ENCODE measurements around the gene HSPB6.

Gene HSPB6

DNA sequence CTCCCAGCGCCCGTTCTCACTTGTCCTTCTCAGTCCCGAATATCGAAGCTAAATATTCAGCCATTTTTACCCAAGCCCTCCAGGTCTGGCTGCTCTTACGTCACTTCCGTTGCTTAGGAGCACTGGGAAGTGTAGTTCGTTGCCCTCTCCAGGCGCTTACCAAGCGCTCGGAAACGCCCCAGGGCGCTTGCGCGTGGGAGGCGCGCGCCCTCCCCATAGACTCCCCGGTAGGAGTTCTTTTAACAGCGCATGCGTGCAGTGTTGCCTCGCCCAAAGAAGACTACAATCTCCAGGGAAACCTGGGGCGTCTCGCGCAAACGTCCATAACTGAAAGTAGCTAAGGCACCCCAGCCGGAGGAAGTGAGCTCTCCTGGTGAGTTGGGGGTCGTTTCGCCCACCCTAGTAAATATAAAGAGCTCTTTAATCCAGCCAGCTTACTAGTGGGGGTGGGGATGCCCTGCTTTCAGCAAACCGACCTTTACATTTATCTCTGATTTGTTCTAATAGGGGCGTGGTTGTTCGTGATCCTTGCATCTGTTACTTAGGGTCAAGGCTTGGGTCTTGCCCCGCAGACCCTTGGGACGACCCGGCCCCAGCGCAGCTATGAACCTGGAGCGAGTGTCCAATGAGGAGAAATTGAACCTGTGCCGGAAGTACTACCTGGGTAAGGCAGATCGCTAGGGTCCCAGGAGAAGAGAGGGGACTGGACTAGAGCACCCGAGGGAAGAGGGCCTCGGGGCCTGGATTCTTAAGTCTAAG lies 11.3 kb downstream of the HSPB6 start, which contains the start of the genes PSENEN and U2AF1L4:
Gene PSENEN (plus strand): TSS at position 324 of the 759 bp plus-strand sequence. CDS start 280 bp downstream, at position 604.
Gene U2AF1L4 (minus strand): TSS at position 91 of the 759 bp plus-strand sequence. CDS start 27 bp downstream, at position 64.
- peaks cover 2% of the 10 kb centered on the region for H3K36me3 Mint-ChIP-seq
- no peaks in the 10 kb centered on the region for H3K27me3 Mint-ChIP-seq
- peak within 1 kb of the TSS; percentile 97 for H3K27ac Mint-ChIP-seq
- H3K4me3 Mint-ChIP-seq: peak within 1 kb of the TSS; percentile 91
- no peaks in the 10 kb centered on the region for H3K9me3 Mint-ChIP-seq
- H3K4me1 Mint-ChIP-seq: peaks cover 70% of the 10 kb centered on the region

- H3K27ac Mint-ChIP-seq: peak overlapping the region; percentile 97
- H3K27me3 Mint-ChIP-seq: no peaks in the 10 kb centered on the region
- no peaks in the 10 kb centered on the region for H3K9me3 Mint-ChIP-seq
- H3K4me3 Mint-ChIP-seq: peak overlapping the region; percentile 91
- peaks cover 2% of the 10 kb centered on the region for H3K36me3 Mint-ChIP-seq
- H3K4me1 Mint-ChIP-seq: peaks cover 70% of the 10 kb centered on the region
These were observed 12.2 kb downstream of the HSPB6 start for GRCh38 chr19:35744430-35745327.

GRCh38 chr19:35743640-35744429 lies 13.0 kb downstream of the HSPB6 start:
- Mint-ChIP-seq H3K9me3 (no peaks in the 10 kb centered on the region), H3K27me3 (no peaks in the 10 kb centered on the region), H3K27ac (peak overlapping the region; percentile 97), H3K4me1 (peaks cover 65% of the 10 kb centered on the region), H3K36me3 (peaks cover 2% of the 10 kb centered on the region), H3K4me3 (peak overlapping the region; percentile 91)

GRCh38 chr19:35742121-35742724 lies 14.6 kb downstream of the HSPB6 start, which contains the start of gene IGFLR1:
Gene IGFLR1 (minus strand): TSS chr19:35742452. CDS start chr19:35741180, 1,272 bp downstream.
- peak within 1 kb of the TSS; percentile 99 for H3K27ac Mint-ChIP-seq
- no peaks in the 10 kb centered on the region for H3K9me3 Mint-ChIP-seq
- peak within 1 kb of the TSS; percentile 89 for H3K4me3 Mint-ChIP-seq
- H3K4me1 Mint-ChIP-seq: peaks cover 60% of the 10 kb centered on the region
- no peaks in the 10 kb centered on the region for H3K27me3 Mint-ChIP-seq
- H3K36me3 Mint-ChIP-seq: peaks cover 2% of the 10 kb centered on the region

DNA sequence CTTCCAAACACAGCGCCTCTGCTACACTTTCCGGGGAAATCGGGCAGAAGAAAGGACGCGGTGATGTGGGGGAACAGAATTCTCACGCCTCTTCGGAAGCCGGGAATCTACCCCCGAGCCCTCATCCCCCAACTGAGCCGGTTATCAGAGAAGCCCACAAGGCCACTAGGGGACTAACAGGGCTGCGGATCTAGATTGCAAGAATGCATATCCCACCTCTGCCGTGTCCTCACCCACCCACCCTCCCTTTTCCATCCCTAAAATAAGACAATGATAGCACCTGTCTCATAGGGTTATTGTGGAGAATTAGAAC lies 15.7 kb downstream of the HSPB6 start:
- Mint-ChIP-seq H3K9me3 (no peaks in the 10 kb centered on the region), H3K4me1 (peaks cover 63% of the 10 kb centered on the region), H3K36me3 (peaks cover 2% of the 10 kb centered on the region), H3K27ac (peak overlapping the region; percentile 93), H3K27me3 (no peaks in the 10 kb centered on the region), H3K4me3 (peak overlapping the region; percentile 90)

DNA sequence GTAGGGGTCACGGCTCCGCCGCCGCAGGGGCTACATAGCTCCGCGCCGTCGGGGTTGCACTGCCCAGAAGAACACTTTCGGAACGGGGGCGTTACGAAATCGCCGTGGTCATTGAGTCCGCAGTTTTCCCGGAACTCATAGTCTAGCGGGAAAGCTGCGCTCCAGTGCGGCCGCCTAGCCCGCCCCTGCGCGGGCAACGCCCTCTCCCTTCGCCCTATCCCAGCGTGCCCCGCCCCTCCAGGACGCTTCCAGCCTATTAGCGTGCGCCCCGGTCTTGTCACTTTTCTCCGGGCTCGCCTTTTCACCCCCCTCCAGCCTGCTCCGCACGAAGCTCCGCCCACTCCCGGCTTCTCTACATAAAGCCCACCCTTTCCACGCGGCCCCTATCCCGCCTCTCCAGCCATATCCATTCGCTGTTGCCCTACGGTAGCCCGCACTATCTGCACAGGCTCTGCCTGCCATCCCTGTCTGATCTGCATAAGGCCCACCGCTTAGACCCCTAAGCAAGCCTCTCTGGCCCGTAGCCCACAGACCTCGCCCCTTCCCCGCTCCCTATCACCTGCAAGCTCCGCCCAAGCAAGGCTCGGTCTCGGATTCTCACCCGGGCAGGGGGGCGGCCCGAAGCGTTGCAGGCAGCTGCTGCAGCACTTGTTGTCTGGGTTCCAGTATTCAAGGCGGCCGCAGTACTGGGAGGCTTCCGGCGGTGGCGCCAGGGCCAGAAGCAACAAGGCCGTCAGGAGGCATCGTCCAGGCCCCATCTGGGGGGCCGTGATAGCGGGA lies 16.2 kb downstream of the HSPB6 start:
- Mint-ChIP-seq H3K4me3 (peak overlapping the region; percentile 90), H3K4me1 (peaks cover 60% of the 10 kb centered on the region), H3K27ac (peak overlapping the region; percentile 93), H3K9me3 (no peaks in the 10 kb centered on the region), H3K27me3 (no peaks in the 10 kb centered on the region), H3K36me3 (peaks cover 3% of the 10 kb centered on the region)

- no peaks in the 10 kb centered on the region for H3K9me3 Mint-ChIP-seq
- no peaks in the 10 kb centered on the region for H3K27me3 Mint-ChIP-seq
- peaks cover 4% of the 10 kb centered on the region for H3K36me3 Mint-ChIP-seq
- H3K4me3 Mint-ChIP-seq: peak overlapping the region; percentile 90
- H3K27ac Mint-ChIP-seq: no peak overlapping the region
- peaks cover 60% of the 10 kb centered on the region for H3K4me1 Mint-ChIP-seq
These were observed 16.8 kb downstream of the HSPB6 start for GRCh38 chr19:35740108-35740422.

DNA sequence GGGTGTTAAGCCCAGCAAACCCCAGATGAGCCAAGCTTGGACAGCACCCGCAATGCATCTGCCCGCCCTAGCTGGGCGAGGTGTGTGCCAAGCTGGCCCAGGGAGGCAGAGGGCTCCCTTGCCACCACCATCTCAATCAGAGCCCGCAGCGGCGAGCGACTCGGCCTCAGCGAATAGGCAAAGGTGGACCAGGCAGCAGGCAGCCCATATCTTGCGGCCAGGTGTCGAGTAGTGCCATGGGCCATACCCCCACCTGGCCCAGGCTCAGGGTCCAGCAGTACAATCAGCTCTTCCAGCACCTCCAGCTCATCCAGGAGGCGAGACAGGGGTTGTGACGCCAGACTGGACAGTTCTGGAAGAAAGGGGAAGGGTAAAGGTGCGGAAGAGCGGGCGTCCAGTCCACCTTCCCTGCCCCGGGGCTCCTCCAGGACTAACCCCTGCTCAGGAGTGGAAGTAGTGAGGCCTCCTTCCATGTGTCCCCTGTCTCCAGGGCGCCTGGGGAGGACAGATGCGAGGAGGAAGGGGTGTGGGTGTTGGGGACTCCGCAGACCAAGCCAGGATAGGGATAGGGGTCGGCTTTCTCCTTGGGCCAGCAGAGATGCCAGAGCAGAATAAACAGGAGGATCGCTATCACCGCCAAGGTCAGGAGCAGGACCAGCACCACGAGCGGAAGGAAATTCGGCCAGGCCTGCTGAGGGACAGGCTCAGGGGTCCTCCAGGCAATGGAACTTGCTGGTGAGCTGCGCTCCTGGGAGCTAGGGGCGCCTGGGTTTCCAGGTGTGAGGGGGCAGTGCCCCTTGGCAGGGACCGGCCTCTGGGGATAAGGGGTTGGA lies 17.3 kb downstream of the HSPB6 start:
- no peaks in the 10 kb centered on the region for H3K9me3 Mint-ChIP-seq
- no peaks in the 10 kb centered on the region for H3K27me3 Mint-ChIP-seq
- H3K4me3 Mint-ChIP-seq: peak overlapping the region; percentile 90
- H3K36me3 Mint-ChIP-seq: peaks cover 4% of the 10 kb centered on the region
- H3K4me1 Mint-ChIP-seq: peaks cover 59% of the 10 kb centered on the region
- H3K27ac Mint-ChIP-seq: peak overlapping the region; percentile 81

- Mint-ChIP-seq H3K27ac (no peak overlapping the region), H3K9me3 (no peaks in the 10 kb centered on the region), H3K27me3 (no peaks in the 10 kb centered on the region), H3K36me3 (peaks cover 4% of the 10 kb centered on the region), H3K4me1 (peaks cover 59% of the 10 kb centered on the region), H3K4me3 (no peak overlapping the region)
These were observed 18.0 kb downstream of the HSPB6 start for GRCh38 chr19:35738887-35739229.

DNA sequence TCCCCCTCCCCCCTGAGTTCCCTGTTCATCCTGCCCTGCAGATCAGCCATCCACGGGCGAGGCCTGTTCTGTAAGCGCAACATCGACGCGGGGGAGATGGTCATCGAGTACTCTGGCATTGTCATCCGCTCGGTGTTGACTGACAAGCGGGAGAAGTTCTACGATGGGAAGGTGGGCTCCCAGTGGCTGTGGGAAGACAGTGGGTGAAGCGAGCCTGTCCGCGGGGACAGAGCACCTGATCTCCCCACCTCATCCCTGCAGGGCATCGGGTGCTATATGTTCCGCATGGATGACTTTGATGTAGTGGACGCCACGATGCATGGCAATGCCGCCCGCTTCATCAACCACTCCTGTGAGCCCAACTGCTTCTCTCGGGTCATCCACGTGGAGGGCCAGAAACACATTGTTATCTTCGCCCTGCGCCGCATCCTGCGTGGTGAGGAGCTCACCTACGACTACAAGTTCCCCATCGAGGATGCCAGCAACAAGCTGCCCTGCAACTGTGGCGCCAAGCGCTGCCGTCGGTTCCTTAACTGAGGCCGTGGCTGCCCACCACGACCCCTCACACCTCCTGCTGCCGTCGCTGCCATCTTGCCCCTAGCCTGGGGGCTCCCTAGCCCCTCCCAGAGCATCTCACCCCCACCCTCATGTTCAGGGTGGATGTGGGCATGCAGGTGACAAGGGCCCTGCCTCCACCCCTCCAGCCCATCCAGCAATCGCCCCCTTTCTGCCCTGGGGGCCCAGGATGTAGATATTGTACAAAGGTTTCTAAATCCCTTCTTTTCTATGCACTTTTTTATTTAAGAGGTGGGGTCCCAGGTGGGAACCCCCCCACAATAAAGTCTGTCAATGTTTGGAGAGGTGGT lies 18.6 kb downstream of the HSPB6 start:
- H3K4me3 Mint-ChIP-seq: no peak overlapping the region
- H3K27me3 Mint-ChIP-seq: no peaks in the 10 kb centered on the region
- H3K9me3 Mint-ChIP-seq: no peaks in the 10 kb centered on the region
- H3K4me1 Mint-ChIP-seq: peaks cover 55% of the 10 kb centered on the region
- peaks cover 4% of the 10 kb centered on the region for H3K36me3 Mint-ChIP-seq
- no peak overlapping the region for H3K27ac Mint-ChIP-seq

GRCh38 chr19:35736913-35737886 lies 19.6 kb downstream of the HSPB6 start:
- Mint-ChIP-seq H3K36me3 (peaks cover 2% of the 10 kb centered on the region), H3K4me1 (peaks cover 48% of the 10 kb centered on the region), H3K9me3 (no peaks in the 10 kb centered on the region), H3K27ac (no peak overlapping the region), H3K27me3 (no peaks in the 10 kb centered on the region), H3K4me3 (no peak overlapping the region)

GRCh38 chr19:35734889-35735288 lies 21.9 kb downstream of the HSPB6 start:
- Mint-ChIP-seq H3K4me1 (peaks cover 35% of the 10 kb centered on the region), H3K4me3 (no peak overlapping the region), H3K36me3 (peaks cover 13% of the 10 kb centered on the region), H3K27me3 (no peaks in the 10 kb centered on the region), H3K9me3 (no peaks in the 10 kb centered on the region), H3K27ac (peak overlapping the region; percentile 61)
